GM12878 (cell line): ENCODE results near the gene DOK7. TPM values are rescaled to one million over a fixed set of nuclear protein-coding genes. Genes with fewer than 3 reads are reported as not detected.

Experiments
- ATAC-seq: fragments of 200-7000 bp; cut with Tn5 transposase; 3 replicates; pipeline ENCODE4 v1.9.1; 2020; ENCODE audit warnings: mild to moderate bottlenecking, moderate library complexity
- Bru-seq: library from RNA; stranded (reverse); fragments of 400-500 nt; gene quantifications from one replicate; lab custom pipeline; 2021; lab: Mats Ljungman, UMichigan
- BruChase-seq, 2 experiments: library from RNA; stranded (reverse); fragments of 400-500 nt; gene quantifications; one replicate each; lab custom pipeline; 2021; lab: Mats Ljungman, UMichigan
- BruUV-seq: library from RNA; stranded (reverse); fragments of 400-500 nt; replicated peaks from 2 replicates; lab custom pipeline; 2021; lab: Mats Ljungman, UMichigan
- CTCF ChIA-PET: fragments of 300-600 bp; sonication (Branson Sonifier 250); formaldehyde crosslinking; extraction: SDS; loops from one replicate; lab custom pipeline; 2021; ENCODE audit warnings: inconsistent platforms; lab: Yijun Ruan, JAX
- POLR2A ChIA-PET: fragments of 350-600 bp; formaldehyde crosslinking; extraction: SDS; loops from one replicate; lab custom pipeline; 2021; ENCODE audit warnings: inconsistent platforms; lab: Charles Lee
- RAD21 ChIA-PET: fragments of 300-600 bp; sonication (Branson Sonifier 250); formaldehyde crosslinking; loops from one replicate; lab custom pipeline; 2023; ENCODE audit warnings: antibody characterized with exemption; ENCODE audit not compliant: unreplicated experiment; lab: Charles Lee
- SMC1A ChIA-PET: fragments of 300-600 bp; sonication (Branson Sonifier 250); formaldehyde crosslinking; loops from one replicate; lab custom pipeline; 2023; ENCODE audit not compliant: unreplicated experiment, uncharacterized antibody; lab: Charles Lee
- DNase-seq: peaks from one replicate; pipeline ENCODE4 v3.0.0-alpha.2; 2011; ENCODE audit warnings: low read depth, low spot score
- FAIRE-seq: peaks from 3 replicates; lab custom pipeline; 2011; peaks lifted over from hg19 to GRCh38; lab: Jason Lieb, UNC
- H2AFZ ChIP-seq: 2 replicates; pipeline ENCODE4 v1.6.0; 2011; ENCODE audit warnings: low read depth, low read length, control low read depth; ENCODE audit not compliant: control insufficient read depth
- H3K27ac ChIP-seq: 2 replicates; pipeline ENCODE4 v1.5.1; 2011; ENCODE audit warnings: control low read depth; ENCODE audit not compliant: control insufficient read depth, insufficient read depth
- H3K27me3 ChIP-seq, 2 experiments: replicated peaks in 1 of 2; 2 replicates each; pipeline versions ENCODE4 v1.6.0 to v1.6.1; 2011; ENCODE audit warnings: low read length in 1 of 2; ENCODE audit not compliant: control insufficient read depth in 2 of 2, insufficient read depth in 2 of 2
- H3K36me3 ChIP-seq, 2 experiments: 2 replicates each; pipeline ENCODE4 v1.5.1; 2011; ENCODE audit warnings: low read length in 1 of 2; ENCODE audit not compliant: control insufficient read depth in 2 of 2, insufficient read depth in 2 of 2
- H3K4me1 ChIP-seq: 2 replicates; pipeline ENCODE4 v1.6.1; 2011; ENCODE audit warnings: mild to moderate bottlenecking, low read length, moderate library complexity, mixed read lengths; ENCODE audit not compliant: control insufficient read depth, insufficient read depth
- H3K4me2 ChIP-seq: 2 replicates; pipeline ENCODE4 v1.6.0; 2011; ENCODE audit warnings: control low read depth; ENCODE audit not compliant: control insufficient read depth, insufficient read depth
- H3K4me3 ChIP-seq: fragments of 200-600 bp; sonication (generic); 2 replicates; pipeline ENCODE4 v1.5.1; 2016
- H3K79me2 ChIP-seq: 2 replicates; pipeline ENCODE4 v1.6.0; 2011; ENCODE audit warnings: low read length; ENCODE audit not compliant: control insufficient read depth, insufficient read depth
- H3K9ac ChIP-seq: 2 replicates; pipeline ENCODE4 v1.8.0; 2011; ENCODE audit warnings: low read length, control low read depth, mixed read lengths; ENCODE audit not compliant: control insufficient read depth, insufficient read depth
- H3K9me3 ChIP-seq: replicated peaks from 3 replicates; pipeline ENCODE4 v1.5.1; 2011; ENCODE audit warnings: mild to moderate bottlenecking, low read length; ENCODE audit not compliant: control insufficient read depth, insufficient read depth
- H4K20me1 ChIP-seq: 2 replicates; pipeline ENCODE4 v1.6.0; 2011; ENCODE audit not compliant: control insufficient read depth, insufficient read depth
- RFX5 ChIP-seq: IDR thresholded peaks from 2 replicates; pipeline ENCODE4 v1.6.1; 2011; ENCODE audit warnings: low read depth, low read length, improper control_type of control experiment
- WGBS: methylation state at CpG from one replicate; pipeline ENCODE4 v1.1.6; 2016; ENCODE audit warnings: low lambda C conversion rate; ENCODE audit not compliant: insufficient replicate concordance, insufficient coverage; ENCODE audit errors: missing lambda C conversion rate; 5-methylcytosine and 5-hydroxymethylcytosine counted together
- in situ Hi-C: fragments of 300-500 bp; cut with MboI; formaldehyde crosslinking; loops from 9 replicates; pipeline ENCODE4 v1.14.3; 2018; ENCODE audit warnings: mixed read lengths
- intact Hi-C: fragments of 100-400 bp; cut with micrococcal nuclease; formaldehyde crosslinking; loops from one replicate; pipeline ENCODE4 v1.14.2; 2022; ENCODE audit not compliant: unreplicated experiment
- long read RNA-seq, 2 experiments: library from polyadenylated mRNA; unstranded; transcript quantifications; one replicate each; pipeline ENCODE4 v2.0.0, GENCODE V29; 2019 to 2020
- polyA minus RNA-seq, 3 experiments: library from RNA; depleted of rRNA, polyadenylated mRNA; stranded (reverse); fragments of >200 nt; gene quantifications; 2 replicates each; pipeline ENCODE4 v1.2.3, GENCODE V29; 2011
- polyA plus RNA-seq, 11 experiments: library from polyadenylated mRNA; depleted of rRNA in 4 of 11; unstranded in 6 of 11; stranded (reverse) in 5 of 11; fragments of >200 nt; fragmentation: Nextera tagmentation in 4 of 11; fragmentation: Illumina TruSeq in 1 of 11; extraction: Ambion mirVana in 4 of 11; extraction: Trizol in 1 of 11; gene quantifications; 1 replicate in 1 of 11; 2 replicates in 10 of 11; pipeline versions ENCODE4 v1.2.1 to v1.2.3, GENCODE V29; 2011 to 2016; ENCODE audit warnings: inconsistent platforms in 2 of 11, missing spikeins in 2 of 11, low read depth in 1 of 11
- total RNA-seq, 4 experiments: library from RNA; depleted of rRNA in 3 of 4; stranded (reverse); fragments of >200 nt in 3 of 4; fragmentation: Illumina TruSeq in 1 of 4; extraction: Trizol in 1 of 4; gene quantifications; 2 replicates each; pipeline versions ENCODE4 v1.2.1 to v1.2.3, GENCODE V29; 2013 to 2021
- TF ChIP-seq, protein P1 (sequence below): fragments of 450-650 bp; IDR thresholded peaks from 2 replicates; pipeline ENCODE4 v1.6.1; 2018; ENCODE audit warnings: mild to moderate bottlenecking, low read depth, moderate library complexity; ENCODE audit not compliant: partially characterized antibody

DOK7 gene, protein sequence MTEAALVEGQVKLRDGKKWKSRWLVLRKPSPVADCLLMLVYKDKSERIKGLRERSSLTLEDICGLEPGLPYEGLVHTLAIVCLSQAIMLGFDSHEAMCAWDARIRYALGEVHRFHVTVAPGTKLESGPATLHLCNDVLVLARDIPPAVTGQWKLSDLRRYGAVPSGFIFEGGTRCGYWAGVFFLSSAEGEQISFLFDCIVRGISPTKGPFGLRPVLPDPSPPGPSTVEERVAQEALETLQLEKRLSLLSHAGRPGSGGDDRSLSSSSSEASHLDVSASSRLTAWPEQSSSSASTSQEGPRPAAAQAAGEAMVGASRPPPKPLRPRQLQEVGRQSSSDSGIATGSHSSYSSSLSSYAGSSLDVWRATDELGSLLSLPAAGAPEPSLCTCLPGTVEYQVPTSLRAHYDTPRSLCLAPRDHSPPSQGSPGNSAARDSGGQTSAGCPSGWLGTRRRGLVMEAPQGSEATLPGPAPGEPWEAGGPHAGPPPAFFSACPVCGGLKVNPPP
- total RNA-seq (2013; cell fraction: nucleolus; rRNA removed) = 0.56 TPM in 1 of 2 replicates, not detected in the other
- total RNA-seq (2014; rRNA removed) = 0.23 and 0.33 TPM in 2 replicates
- total RNA-seq (2014; rRNA removed; fragmentation: Illumina TruSeq; extraction: Trizol) = not detected in 2 replicates
- total RNA-seq (2021) = 0.13 and 0.27 TPM in 2 replicates
- not detected for polyA plus RNA-seq (2011; ENCODE audit: low read depth)
- polyA plus RNA-seq (2011; rRNA removed) = 0.09 and 0.23 TPM in 2 replicates
- polyA plus RNA-seq (2011; cell fraction: cytosol; rRNA removed) = 1.2 and 1.5 TPM in 2 replicates
- polyA plus RNA-seq (2011; cell fraction: nucleus; rRNA removed) = 3.5 and 3.7 TPM in 2 replicates
- polyA plus RNA-seq (2012) = 0.12 and 0.15 TPM in 2 replicates
- polyA plus RNA-seq (2014; fragmentation: Illumina TruSeq; extraction: Trizol) = not detected in 2 replicates
- under 1 TPM in 1 of 2 experiments, not detected in 1; 0.04 TPM for polyA plus RNA-seq (2014; fragmentation: Nextera tagmentation; extraction: Ambion mirVana)
- 0.23 and 0.46 TPM in 2 replicates for polyA plus RNA-seq (2014; rRNA removed)
- under 1 TPM in 1 of 2 experiments, not detected in 1; 0.09 TPM for polyA plus RNA-seq (2016; fragmentation: Nextera tagmentation; extraction: Ambion mirVana)
- polyA minus RNA-seq (2011; rRNA and poly(A)+ RNA removed) = 1.9 TPM in 1 of 2 replicates, not detected in the other
- 0.73 TPM in 1 of 2 replicates, not detected in the other for polyA minus RNA-seq (2011; cell fraction: cytosol; rRNA and poly(A)+ RNA removed)
- polyA minus RNA-seq (2011; cell fraction: nucleus; rRNA and poly(A)+ RNA removed) = 0.36 and 1.4 TPM in 2 replicates
- percentile 15 among the genes with signal in this experiment for Bru-seq, nascent RNA
- percentile 5 among the genes with signal in this experiment for BruChase-seq, experiment 1, labeled RNA remaining after a 6-hour chase
- BruChase-seq, experiment 2, labeled RNA remaining after a 2-hour chase = percentile 5 among the genes with signal in this experiment
- long read RNA-seq, experiment 1, partial matches to known transcripts = 0 of 2 reads
- long read RNA-seq, experiment 1, other reads (novel, unspliced or antisense) = 0 of 2 reads
- long read RNA-seq, experiment 2 = 0 reads

DNA sequence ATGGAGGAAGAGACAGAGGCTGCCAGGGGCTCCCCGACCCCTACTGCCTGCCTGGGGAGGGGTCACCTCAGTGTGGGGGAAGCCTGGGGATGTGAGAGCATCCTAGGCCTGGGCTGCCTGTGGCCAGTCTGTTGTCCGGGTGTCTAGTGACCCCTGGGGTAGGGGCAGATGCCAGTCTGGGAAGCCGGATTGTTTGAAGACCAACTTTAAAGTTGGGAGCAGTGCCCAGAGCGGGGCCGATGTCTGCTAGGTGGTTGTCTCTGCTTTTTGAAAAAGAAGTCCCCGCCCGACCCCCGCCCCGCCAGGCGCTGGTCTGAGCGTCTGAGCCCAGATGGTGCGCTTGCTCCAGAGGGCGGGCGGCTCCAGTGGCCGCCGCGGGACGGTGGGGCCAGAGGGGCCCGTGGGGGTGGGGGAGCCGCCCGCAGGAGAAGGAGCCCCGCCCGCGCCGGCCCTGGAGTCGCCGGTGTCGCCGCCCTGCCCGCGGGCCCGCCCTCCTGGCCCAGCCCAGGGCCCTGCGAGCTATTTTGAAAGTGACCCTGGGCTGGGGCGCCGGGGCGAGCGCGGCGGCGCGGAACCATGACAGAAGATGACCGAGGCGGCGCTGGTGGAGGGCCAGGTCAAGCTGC, at the start of gene DOK7:
TSS of gene DOK7 (plus strand) at position 517 of the 626 bp plus-strand sequence. CDS start at position 587, 70 bp downstream.
- no peak for DNase-seq
- BruUV-seq = no TSS peak
- ChIA-PET SMC1A (no interaction called here), POLR2A (no interaction called here), RAD21 (no interaction called here), CTCF (no interaction called here)
- Histone ChIP-seq H3K9ac (no peak within 1 kb of the TSS), H3K9me3 (no peaks in the 10 kb centered on the region), H3K4me3 (no peak within 1 kb of the TSS), H3K27ac (no peak within 1 kb of the TSS), H3K4me2 (no peak within 1 kb of the TSS), H2AFZ (no peak within 1 kb of the TSS), H3K36me3 (no peaks in the 10 kb centered on the region), H3K4me1 (no peaks in the 10 kb centered on the region), H4K20me1 (no peaks in the 10 kb centered on the region), H3K79me2 (no peaks in the 10 kb centered on the region), H3K27me3 (peaks cover 0 to 5% of the 10 kb centered on the region in 2 experiments; a peak in 2 of 4 replicates)
- no peak for FAIRE-seq
- intact Hi-C loops = no loop called here
- in situ Hi-C loops = no loop called here
- peak; percentile 56 for ATAC-seq
- no peak for TF ChIP-seq RFX5
- TF ChIP-seq, protein P1, sequence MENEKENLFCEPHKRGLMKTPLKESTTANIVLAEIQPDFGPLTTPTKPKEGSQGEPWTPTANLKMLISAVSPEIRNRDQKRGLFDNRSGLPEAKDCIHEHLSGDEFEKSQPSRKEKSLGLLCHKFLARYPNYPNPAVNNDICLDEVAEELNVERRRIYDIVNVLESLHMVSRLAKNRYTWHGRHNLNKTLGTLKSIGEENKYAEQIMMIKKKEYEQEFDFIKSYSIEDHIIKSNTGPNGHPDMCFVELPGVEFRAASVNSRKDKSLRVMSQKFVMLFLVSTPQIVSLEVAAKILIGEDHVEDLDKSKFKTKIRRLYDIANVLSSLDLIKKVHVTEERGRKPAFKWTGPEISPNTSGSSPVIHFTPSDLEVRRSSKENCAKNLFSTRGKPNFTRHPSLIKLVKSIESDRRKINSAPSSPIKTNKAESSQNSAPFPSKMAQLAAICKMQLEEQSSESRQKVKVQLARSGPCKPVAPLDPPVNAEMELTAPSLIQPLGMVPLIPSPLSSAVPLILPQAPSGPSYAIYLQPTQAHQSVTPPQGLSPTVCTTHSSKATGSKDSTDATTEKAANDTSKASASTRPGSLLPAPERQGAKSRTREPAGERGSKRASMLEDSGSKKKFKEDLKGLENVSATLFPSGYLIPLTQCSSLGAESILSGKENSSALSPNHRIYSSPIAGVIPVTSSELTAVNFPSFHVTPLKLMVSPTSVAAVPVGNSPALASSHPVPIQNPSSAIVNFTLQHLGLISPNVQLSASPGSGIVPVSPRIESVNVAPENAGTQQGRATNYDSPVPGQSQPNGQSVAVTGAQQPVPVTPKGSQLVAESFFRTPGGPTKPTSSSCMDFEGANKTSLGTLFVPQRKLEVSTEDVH = no peak
- 47% methylated on average over 10 of the region's 44 CpGs for WGBS
